Heart left ventricle (tissue), 13 donors: Measurements from ENCODE around the gene FA2H.

Source experiments
- POLR2A ChIP-seq, 2 donors: fragments of 450-650 bp; IDR thresholded peaks; one replicate each; pipeline ENCODE4 v1.6.1; 2017; ENCODE audit warnings: antibody characterized with exemption in 2 of 2, mild to moderate bottlenecking in 2 of 2, moderate library complexity in 2 of 2
- TF ChIP-seq, protein P1 (sequence below), 12 donors: fragments of 200-600 bp; sonication (generic) in 4 of 12; IDR thresholded peaks; one replicate each; pipeline versions ENCODE4 v1.5.0 to v1.8.0; 2018 to 2022; ENCODE audit warnings: antibody characterized with exemption in 12 of 12, mild to moderate bottlenecking in 5 of 12
- donor health status: ischemic (EF 13 %, LVEDD 7.1; RV severe dilation, severe dysfunction).
- donor health status: DM: no; HTN: yes; CAD: no.
- donor health status: DM: no; HTN: no; CAD: no.
- donor health status: ischemic (EF 25% LVEDD 6.9; RV normal size, moderate dysfunction).
- donor health status: ischemic (EF 25% LVEDD 5.7; RV mildly dilated, moderate dysfunction).
- donor health status: ischemic (EF 35%, LVEDD 5.7; RV mildly dilated, moderate dysfunction).
- donor health status: nonischemic (EF 11% LVEDD 7.7; RV severe dilation, severe dysfunction).
- donor health status: DM: yes; HTN: yes; CAD: no.
- donor health status: PGD.
- donor health status: ischemic (EF 29% LVEDD 5.4; RV normal size, mild dysfunction).
- donor health status: nonischemic (EF 23%, LVEDD 6.1; RV moderate dilation, normal function).

DNA sequence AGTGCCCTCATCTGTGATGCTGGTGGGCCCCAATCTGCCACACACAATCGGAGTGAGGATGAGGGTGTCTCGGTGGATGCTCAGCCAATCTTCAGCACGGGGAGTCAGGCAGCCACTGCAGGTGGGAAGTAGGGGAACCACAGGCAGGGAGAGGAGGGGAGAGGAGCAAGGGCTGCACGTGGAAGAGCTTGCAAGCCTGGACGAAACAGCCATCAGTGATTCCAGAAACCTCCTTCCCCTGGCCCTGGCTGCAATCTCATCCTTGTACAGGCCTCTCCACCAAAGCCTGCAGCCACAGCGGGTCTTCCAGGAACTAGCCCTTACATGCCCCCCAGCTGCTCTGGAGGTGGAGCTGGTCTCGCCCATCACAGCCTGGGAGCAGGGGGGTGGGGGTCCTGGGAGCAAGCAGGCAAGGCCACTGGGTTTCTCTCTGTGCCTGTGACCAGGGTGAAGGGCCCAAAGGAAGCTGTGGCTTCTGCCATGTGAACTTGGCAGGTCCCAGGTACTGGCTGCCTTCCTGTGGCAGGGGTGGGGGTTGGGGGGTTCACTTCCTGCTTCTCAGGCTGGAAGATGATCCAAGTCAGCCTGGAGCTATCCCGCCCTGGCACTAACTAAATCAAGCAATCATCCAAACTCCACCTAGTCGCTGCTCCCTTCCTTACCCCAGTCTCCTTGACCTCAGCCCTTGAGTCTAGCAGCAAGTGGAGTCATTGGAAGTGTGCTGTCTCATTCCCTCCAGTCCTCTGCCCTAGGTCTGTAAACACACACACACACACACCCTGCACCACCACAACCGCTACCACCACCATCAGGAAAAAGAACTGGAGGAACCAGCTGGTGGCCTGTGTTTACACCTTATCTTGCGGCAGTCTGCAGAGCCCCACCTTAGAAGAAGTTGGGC lies 44.6 kb downstream of the FA2H start:
- TF ChIP-seq, protein P1, sequence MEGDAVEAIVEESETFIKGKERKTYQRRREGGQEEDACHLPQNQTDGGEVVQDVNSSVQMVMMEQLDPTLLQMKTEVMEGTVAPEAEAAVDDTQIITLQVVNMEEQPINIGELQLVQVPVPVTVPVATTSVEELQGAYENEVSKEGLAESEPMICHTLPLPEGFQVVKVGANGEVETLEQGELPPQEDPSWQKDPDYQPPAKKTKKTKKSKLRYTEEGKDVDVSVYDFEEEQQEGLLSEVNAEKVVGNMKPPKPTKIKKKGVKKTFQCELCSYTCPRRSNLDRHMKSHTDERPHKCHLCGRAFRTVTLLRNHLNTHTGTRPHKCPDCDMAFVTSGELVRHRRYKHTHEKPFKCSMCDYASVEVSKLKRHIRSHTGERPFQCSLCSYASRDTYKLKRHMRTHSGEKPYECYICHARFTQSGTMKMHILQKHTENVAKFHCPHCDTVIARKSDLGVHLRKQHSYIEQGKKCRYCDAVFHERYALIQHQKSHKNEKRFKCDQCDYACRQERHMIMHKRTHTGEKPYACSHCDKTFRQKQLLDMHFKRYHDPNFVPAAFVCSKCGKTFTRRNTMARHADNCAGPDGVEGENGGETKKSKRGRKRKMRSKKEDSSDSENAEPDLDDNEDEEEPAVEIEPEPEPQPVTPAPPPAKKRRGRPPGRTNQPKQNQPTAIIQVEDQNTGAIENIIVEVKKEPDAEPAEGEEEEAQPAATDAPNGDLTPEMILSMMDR (IDR thresholded peaks at IDR 0.05) = no peak
- TF ChIP-seq POLR2A (IDR thresholded peaks at IDR 0.05) = no peak
